Natural killer cell treated with Interleukin-12 subunit alpha and Interleukin-12 subunit beta and Interleukin-15 and Interleukin-18, amount 100 ng/mL, for 72 hours (primary cell): Measurements from ENCODE around the gene R3HDM1. TPM values are rescaled to one million over a fixed set of nuclear protein-coding genes. Genes with fewer than 3 reads are reported as not detected.
"Not testable (repeated sequence)": the region's sequence is repeated elsewhere in the genome, so short reads cannot be mapped to it uniquely, and the experiment has no call there.

Source experiments
- ATAC-seq, 2 donors: fragments of 150-1000 bp; cut with Tn5 transposase in 1 of 2; sonication (Bioruptor Pico), chemical (Tn5 transposase) in 1 of 2; 2 replicates each; pipeline ENCODE4 v1.10.0; 2021
- DNase-seq: peaks from one replicate; pipeline ENCODE4 v3.0.0; 2022; ENCODE audit warnings: low spot score
- H3K27ac Mint-ChIP-seq, 2 donors: 1 replicate in 1 of 2; 2 replicates in 1 of 2; pipeline ENCODE4 v1.8.0; 2022; ENCODE audit warnings: mixed read lengths in 2 of 2, mild to moderate bottlenecking in 1 of 2, moderate library complexity in 1 of 2
- H3K27me3 Mint-ChIP-seq, 2 donors: 1 replicate in 1 of 2; 2 replicates in 1 of 2; pipeline ENCODE4 v1.8.0; 2022; ENCODE audit warnings: mixed read lengths in 2 of 2
- H3K36me3 Mint-ChIP-seq: one replicate; pipeline ENCODE4 v1.8.0; 2022; ENCODE audit warnings: mixed read lengths
- H3K4me1 Mint-ChIP-seq, 2 donors: 1 replicate in 1 of 2; 2 replicates in 1 of 2; pipeline ENCODE4 v1.8.0; 2022; ENCODE audit warnings: low read depth in 2 of 2, mixed read lengths in 2 of 2, mild to moderate bottlenecking in 1 of 2
- H3K4me3 Mint-ChIP-seq: one replicate; pipeline ENCODE4 v1.8.0; 2022; ENCODE audit warnings: mixed read lengths
- H3K9me3 Mint-ChIP-seq: 2 replicates; pipeline ENCODE4 v1.8.0; 2022; ENCODE audit warnings: mixed read lengths
- total RNA-seq, 2 donors: library from RNA; stranded (reverse); gene quantifications; one replicate each; pipeline ENCODE4 v1.2.3, GENCODE V29; 2022

The R3HDM1 gene
- total RNA-seq, 2 donors from 2014 or later = 40.6 to 81.3 TPM

DNA sequence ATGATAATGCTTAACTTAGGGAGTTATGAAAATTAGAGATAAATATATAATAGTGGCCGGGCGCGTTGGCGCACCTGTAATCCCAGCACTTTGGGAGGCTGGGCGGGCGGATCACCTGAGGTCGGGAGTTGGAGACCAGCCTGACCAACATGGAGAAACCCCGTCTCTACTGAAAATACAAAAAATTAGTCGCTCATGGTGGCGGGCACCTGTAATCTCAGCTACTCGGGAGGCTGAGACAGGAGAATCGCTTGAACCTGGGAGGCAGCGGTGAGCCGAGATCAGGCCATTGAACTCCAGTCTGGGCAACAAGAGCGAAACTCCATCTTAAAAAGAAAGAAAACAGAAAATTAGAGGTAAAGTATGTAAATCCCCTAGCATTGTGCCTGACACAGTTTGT, 2.3 kb downstream of the R3HDM1 start:
- H3K36me3 Mint-ChIP-seq, H3K27ac Mint-ChIP-seq, H3K27me3 Mint-ChIP-seq, ATAC-seq, DNase-seq, H3K4me1 Mint-ChIP-seq, H3K9me3 Mint-ChIP-seq, H3K4me3 Mint-ChIP-seq: not testable (repeated sequence)

DNA sequence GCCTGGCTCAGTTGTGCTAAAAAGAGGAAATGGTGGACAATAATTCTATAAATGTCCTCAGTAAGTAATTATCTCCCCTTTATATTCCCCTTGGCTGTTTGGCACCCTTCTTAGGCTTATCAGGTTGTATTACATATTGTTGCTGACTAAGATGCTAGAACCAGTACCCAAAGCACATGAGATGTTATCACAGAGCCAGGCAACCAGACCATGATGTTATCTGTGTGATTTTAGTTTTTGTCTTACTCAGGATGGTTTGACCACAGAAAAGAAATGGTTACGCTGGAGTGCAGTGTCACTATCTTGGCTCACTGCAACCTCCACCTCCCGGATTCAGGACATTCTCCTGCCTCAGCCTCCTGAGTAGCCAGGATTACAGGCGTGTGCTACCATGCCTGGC, 15.2 kb downstream of the R3HDM1 start:
- ATAC-seq (peak in 1 of 2 donors; percentile 64), DNase-seq (no peak)
- Mint-ChIP-seq H3K27me3 (no peaks in the 10 kb centered on the region), H3K36me3 (no peaks in the 10 kb centered on the region), H3K9me3 (no peaks in the 10 kb centered on the region), H3K4me1 (peaks cover 7 to 11% of the 10 kb centered on the region in 2 donors), H3K4me3 (no peak overlapping the region), H3K27ac (no peak overlapping the region)

DNA sequence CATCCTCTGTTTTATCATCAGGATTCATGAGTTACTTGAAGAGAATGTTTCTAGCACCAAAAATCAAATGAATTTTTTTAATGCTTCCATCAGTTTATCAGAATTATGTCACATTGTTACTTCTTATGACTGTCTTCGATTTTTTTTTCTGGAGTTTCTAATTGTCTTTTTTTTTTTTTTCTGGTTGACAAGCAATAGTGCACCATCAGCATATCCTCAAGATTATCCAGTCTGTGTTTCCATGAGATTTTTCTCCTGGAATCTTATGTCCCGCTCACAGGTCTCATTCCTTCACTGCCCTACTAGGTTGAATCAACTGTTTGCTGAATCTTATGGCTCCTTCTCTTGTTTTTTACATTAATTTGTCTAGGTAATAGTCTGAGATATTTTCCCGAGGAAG, 16.0 kb downstream of the R3HDM1 start:
- Mint-ChIP-seq H3K4me3 (no peak overlapping the region), H3K4me1 (peaks cover 7 to 11% of the 10 kb centered on the region in 2 donors), H3K27me3 (no peaks in the 10 kb centered on the region), H3K36me3 (no peaks in the 10 kb centered on the region), H3K27ac (no peak overlapping the region), H3K9me3 (no peaks in the 10 kb centered on the region)
- ATAC-seq = no peak
- DNase-seq = no peak

DNA sequence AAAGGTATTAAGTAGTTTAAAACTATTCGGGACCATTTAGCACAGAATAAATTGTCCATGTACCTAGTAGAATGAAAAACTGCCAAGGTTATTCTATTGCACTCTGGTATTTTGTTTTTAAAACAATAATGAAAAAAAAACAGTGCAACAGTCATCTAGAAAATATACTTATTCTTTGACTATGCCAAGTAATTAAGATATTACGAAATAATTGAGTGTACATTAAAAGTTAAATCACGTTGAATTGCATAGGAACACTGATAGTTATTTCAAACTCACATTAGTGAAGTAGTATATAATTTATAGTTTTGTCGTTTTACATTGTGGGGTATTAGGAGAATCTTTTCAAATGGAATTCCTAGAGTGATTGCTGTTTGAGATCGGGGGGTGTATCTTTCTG, 20.1 kb downstream of the R3HDM1 start:
- DNase-seq (no peak), ATAC-seq (no peak)
- H3K36me3 Mint-ChIP-seq = no peaks in the 10 kb centered on the region
- no peaks in the 10 kb centered on the region for H3K27me3 Mint-ChIP-seq
- H3K4me1 Mint-ChIP-seq = peaks cover 3 to 11% of the 10 kb centered on the region in 2 donors
- H3K27ac Mint-ChIP-seq = no peak overlapping the region
- no peak overlapping the region for H3K4me3 Mint-ChIP-seq
- no peaks in the 10 kb centered on the region for H3K9me3 Mint-ChIP-seq

DNA sequence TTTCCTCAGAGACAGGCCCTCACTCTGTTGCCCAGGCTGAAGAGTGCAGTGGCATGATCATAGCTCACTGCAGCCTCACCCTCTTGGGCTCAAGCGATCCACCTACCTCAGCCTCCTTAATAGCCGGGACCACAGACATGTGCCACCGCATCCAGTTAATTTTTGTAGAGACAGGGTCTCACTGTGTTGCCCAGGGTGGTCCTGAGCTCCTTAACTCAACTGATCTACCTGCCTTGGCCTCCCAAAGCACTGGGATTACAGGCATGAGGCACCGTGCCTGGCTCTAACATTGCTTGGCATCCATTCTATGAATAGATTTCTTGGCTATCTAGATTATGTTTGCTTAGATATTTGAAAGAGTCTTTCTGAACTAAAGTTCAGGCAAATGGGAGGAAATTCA, 21.6 kb downstream of the R3HDM1 start:
- H3K27ac Mint-ChIP-seq = no peak overlapping the region
- no peaks in the 10 kb centered on the region for H3K36me3 Mint-ChIP-seq
- no peaks in the 10 kb centered on the region for H3K27me3 Mint-ChIP-seq
- H3K4me3 Mint-ChIP-seq = no peak overlapping the region
- ATAC-seq = no peak
- H3K4me1 Mint-ChIP-seq = peaks cover 0 to 9% of the 10 kb centered on the region in 2 donors
- H3K9me3 Mint-ChIP-seq = no peaks in the 10 kb centered on the region
- no peak for DNase-seq

DNA sequence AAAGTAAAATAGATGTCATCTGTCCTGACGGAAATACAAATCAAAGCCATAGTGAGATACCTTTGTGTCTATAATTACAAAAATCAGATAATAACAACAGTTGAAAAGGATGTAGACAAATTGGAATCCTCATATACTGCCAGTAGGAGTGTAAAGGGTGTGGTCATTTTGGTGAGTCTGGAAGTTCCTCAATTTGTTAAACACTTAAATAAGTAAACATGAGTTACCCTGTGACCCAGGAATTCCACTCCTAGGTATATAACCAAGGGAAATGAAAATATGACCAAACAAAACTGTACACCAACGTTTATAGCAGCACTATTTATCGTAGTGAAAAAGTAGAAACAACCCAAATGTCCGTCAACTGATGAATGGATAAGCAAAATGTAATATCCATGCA, 24.0 kb downstream of the R3HDM1 start:
- ATAC-seq = no peak
- no peak overlapping the region for H3K4me3 Mint-ChIP-seq
- no peaks in the 10 kb centered on the region for H3K36me3 Mint-ChIP-seq
- no peak for DNase-seq
- no peak overlapping the region for H3K27ac Mint-ChIP-seq
- H3K4me1 Mint-ChIP-seq = peaks cover 0 to 9% of the 10 kb centered on the region in 2 donors
- H3K9me3 Mint-ChIP-seq = no peaks in the 10 kb centered on the region
- H3K27me3 Mint-ChIP-seq = no peaks in the 10 kb centered on the region

DNA sequence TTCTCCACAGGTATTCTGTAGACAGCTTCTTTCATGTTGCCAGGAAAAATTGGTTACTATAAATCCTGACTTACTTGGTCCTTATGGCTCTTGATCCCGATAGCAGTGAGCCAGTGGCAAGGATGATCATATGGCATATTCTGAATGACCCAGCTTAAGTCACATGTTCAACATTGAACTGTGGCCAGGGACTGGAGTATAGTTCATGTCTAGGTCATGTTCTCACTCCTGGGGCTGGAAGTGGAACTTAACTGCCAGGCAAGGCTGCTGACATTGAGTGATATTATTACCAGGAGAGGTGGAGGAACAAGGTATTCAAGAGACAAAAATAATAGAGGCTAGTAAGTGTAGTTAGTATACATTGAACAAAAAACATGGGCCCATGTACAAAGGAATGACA, 26.2 kb downstream of the R3HDM1 start:
- no peak for DNase-seq
- ATAC-seq = no peak
- H3K36me3 Mint-ChIP-seq = no peaks in the 10 kb centered on the region
- peaks cover 0 to 9% of the 10 kb centered on the region in 2 donors for H3K4me1 Mint-ChIP-seq
- H3K27ac Mint-ChIP-seq = no peak overlapping the region
- no peaks in the 10 kb centered on the region for H3K27me3 Mint-ChIP-seq
- no peaks in the 10 kb centered on the region for H3K9me3 Mint-ChIP-seq
- no peak overlapping the region for H3K4me3 Mint-ChIP-seq

DNA sequence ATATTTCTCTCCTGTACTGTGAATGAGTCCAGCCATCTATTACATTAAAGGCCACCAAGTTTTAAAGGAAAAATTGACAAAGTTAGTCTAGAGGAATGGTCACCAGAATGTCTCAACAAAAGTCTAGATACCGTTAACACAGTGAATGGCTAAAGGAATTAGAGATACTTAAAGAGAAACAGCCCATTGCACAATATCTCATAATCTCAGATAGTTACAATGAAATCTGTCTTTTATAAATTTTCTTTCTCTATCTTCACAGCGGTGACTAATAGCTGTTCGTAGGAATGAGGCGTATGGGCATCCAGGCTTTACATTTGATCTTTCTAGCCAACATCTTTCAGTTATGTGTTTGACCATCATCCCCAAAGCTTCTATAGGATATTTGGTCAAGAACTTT, 30.6 kb downstream of the R3HDM1 start:
- Mint-ChIP-seq H3K9me3 (no peaks in the 10 kb centered on the region), H3K4me3 (no peak overlapping the region), H3K27me3 (no peaks in the 10 kb centered on the region), H3K4me1 (peaks cover 7 to 8% of the 10 kb centered on the region in 2 donors), H3K36me3 (no peaks in the 10 kb centered on the region), H3K27ac (no peak overlapping the region)
- no peak for ATAC-seq
- no peak for DNase-seq

DNA sequence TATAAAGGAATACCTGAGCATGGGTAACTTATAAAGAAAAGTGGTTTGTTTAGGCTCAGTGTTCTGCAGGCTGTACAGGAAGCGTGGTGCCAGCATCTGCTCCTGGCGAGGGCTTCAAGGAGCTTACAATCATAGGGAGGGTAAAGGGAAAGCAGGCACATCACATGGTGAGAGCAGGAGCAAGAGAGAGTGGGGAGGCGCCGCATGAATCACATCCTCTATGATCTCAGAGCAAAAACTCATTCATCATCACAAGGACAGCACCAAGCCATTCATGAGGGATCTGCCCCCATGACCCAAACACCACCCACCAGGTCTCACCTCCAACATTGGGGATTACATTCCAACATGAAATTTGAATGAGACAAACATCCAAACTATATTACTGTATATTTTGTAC, 32.5 kb downstream of the R3HDM1 start:
- no peak for DNase-seq
- Mint-ChIP-seq H3K27ac (no peak overlapping the region), H3K9me3 (no peaks in the 10 kb centered on the region), H3K4me3 (no peak overlapping the region), H3K4me1 (peaks cover 5 to 8% of the 10 kb centered on the region in 2 donors), H3K27me3 (no peaks in the 10 kb centered on the region), H3K36me3 (no peaks in the 10 kb centered on the region)
- peak in 1 of 2 donors; percentile 59 for ATAC-seq

DNA sequence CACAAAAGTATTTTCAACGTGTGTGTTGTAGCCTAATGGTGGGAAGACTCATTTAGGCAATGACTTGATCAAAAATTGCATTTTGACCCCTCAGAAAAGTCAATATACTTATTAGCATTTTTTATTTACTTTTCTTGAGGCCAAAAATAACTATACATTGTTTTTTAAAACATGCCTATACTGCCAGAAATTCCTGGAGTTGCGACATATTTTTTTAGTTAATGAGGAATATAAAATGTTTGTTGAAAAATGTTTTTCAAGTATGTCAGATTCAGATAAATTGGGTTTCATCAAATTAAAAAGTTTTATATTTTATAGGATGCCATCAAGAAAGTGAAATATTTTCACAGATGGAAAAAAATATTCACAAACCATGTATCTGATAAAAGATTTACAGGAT, 39.6 kb downstream of the R3HDM1 start:
- Mint-ChIP-seq H3K27ac (no peak overlapping the region), H3K4me1 (peaks cover 0 to 5% of the 10 kb centered on the region in 2 donors), H3K36me3 (peaks cover 5% of the 10 kb centered on the region), H3K9me3 (no peaks in the 10 kb centered on the region), H3K4me3 (no peak overlapping the region), H3K27me3 (no peaks in the 10 kb centered on the region)
- ATAC-seq = no peak
- no peak for DNase-seq

DNA sequence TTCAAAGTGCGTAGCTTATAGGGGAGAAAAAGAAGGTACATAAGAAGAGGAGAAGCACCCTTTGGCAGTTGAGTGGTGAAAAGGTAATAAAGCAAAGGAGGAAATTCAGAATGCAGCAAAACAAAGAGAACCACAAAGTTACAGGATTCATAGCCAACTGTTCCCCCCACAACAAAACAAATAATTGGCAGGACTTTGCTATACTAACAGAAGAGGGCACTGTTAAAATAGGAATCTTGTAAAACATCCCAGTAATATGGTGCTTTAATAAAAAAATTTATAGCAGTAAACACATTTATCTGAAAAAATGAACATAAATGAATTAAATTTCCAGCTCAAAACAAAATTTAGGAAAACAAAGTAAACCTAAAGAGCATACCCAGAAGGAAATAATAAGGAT, 42.3 kb downstream of the R3HDM1 start:
- H3K4me3 Mint-ChIP-seq = no peak overlapping the region

DNA sequence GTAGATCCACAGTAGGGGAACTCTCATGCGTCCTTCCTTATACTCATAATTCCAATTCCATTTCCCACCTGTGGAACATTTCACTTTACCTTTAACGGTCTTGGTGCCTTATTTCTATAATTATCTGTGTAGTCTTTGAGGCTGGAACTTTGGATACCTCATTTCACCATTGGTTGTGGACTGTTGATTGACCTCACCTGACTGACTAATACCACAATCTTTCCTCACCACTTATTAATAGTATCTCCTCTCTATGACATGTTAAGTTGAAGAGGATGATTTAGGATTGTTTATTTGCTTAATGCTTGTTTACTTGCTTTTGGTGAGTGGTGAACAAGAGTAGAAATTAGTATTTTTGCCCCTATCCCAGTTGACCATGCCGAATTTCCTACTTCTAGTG, 50.0 kb downstream of the R3HDM1 start:
- H3K4me1 Mint-ChIP-seq = peaks cover 13 to 15% of the 10 kb centered on the region in 2 donors
- no peaks in the 10 kb centered on the region for H3K36me3 Mint-ChIP-seq
- H3K27ac Mint-ChIP-seq = no peak overlapping the region
- no peak for ATAC-seq
- no peak overlapping the region for H3K4me3 Mint-ChIP-seq
- no peaks in the 10 kb centered on the region for H3K9me3 Mint-ChIP-seq
- H3K27me3 Mint-ChIP-seq = no peaks in the 10 kb centered on the region
- DNase-seq = no peak

More for the DNA sequence above, 42.3 kb downstream of the R3HDM1 start:
- ATAC-seq (no peak), DNase-seq (no peak)
- Mint-ChIP-seq H3K27me3 (no peaks in the 10 kb centered on the region), H3K4me1 (peaks cover 8 to 9% of the 10 kb centered on the region in 2 donors), H3K36me3 (peaks cover 5% of the 10 kb centered on the region), H3K9me3 (no peaks in the 10 kb centered on the region), H3K27ac (no peak overlapping the region)

DNA sequence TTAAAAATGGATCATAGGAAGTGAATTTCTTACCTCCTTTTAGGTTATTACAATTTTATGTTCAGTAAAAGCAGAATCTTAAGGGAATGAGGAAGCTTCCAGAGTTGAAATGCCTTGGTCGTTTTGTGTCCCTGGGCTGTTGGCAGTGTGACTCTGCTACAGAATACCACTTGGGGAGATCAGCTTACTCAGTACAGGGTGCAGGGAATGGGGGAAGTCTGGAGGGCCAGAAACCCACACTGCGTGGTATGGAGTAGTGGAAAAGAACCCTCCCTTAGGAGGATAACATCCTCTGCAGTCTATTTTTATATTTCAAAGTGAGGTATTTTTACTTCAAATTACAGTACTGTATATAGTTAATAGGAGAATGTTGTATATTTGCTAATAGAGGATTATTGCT, 51.1 kb downstream of the R3HDM1 start:
- H3K4me1 Mint-ChIP-seq = peaks cover 13 to 15% of the 10 kb centered on the region in 2 donors
- no peak overlapping the region for H3K27ac Mint-ChIP-seq
- DNase-seq = no peak
- no peaks in the 10 kb centered on the region for H3K27me3 Mint-ChIP-seq
- no peaks in the 10 kb centered on the region for H3K36me3 Mint-ChIP-seq
- no peak overlapping the region for H3K4me3 Mint-ChIP-seq
- no peak for ATAC-seq
- no peaks in the 10 kb centered on the region for H3K9me3 Mint-ChIP-seq

DNA sequence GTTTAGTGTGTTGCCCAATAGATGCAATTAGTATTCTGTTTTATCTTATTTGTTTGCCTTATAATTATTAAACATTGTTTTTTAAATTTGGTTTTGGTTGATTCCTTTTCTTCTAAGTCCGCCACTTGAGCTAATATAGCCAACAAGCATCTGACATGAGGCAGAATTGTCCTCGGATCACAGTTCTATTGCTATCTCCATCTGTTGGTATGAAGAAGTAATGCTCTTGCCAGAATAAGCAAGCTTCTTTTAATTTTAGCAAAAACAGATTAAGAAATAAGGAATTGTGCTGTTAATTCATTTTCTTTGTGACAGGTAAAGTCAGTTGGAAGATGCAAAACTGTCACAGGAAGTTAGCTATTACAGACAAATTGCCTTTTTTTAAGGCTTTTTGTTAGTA, 54.3 kb downstream of the R3HDM1 start:
- no peak overlapping the region for H3K4me3 Mint-ChIP-seq
- DNase-seq (no peak), ATAC-seq (no peak)
- H3K27me3 Mint-ChIP-seq = no peaks in the 10 kb centered on the region
- H3K36me3 Mint-ChIP-seq = no peaks in the 10 kb centered on the region
- H3K4me1 Mint-ChIP-seq = peaks cover 9 to 15% of the 10 kb centered on the region in 2 donors
- no peak overlapping the region for H3K27ac Mint-ChIP-seq
- H3K9me3 Mint-ChIP-seq = no peaks in the 10 kb centered on the region

DNA sequence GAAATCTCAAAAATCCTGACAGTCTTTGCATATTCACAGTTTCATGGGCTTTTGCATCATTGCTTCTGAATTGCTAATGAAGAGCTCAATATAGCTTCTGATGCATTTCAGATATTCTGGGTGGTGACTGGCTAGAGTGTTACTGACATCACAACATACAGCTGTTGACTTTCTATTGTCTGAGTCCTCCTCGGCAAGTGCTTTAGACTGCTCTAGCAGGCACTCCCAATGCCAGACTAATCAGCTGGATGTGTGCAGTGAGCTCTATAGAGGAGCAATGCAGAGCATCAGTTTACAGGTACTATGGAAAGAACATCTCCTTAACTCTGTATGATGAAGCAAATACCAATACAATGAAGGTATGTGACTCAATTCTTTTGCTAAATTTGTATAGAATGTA, 54.9 kb downstream of the R3HDM1 start:
- no peaks in the 10 kb centered on the region for H3K36me3 Mint-ChIP-seq
- H3K27ac Mint-ChIP-seq = no peak overlapping the region

More for the DNA sequence above, 54.9 kb downstream of the R3HDM1 start:
- Mint-ChIP-seq H3K4me3 (no peak overlapping the region), H3K27me3 (no peaks in the 10 kb centered on the region), H3K4me1 (peaks cover 6 to 15% of the 10 kb centered on the region in 2 donors), H3K9me3 (no peaks in the 10 kb centered on the region)
- ATAC-seq (no peak), DNase-seq (no peak)
